K562 (cell line): Measurements from ENCODE around the gene HSD17B1. TPM values are rescaled to one million over a fixed set of nuclear protein-coding genes. Genes with fewer than 3 reads are reported as not detected.

Source experiments
- CBX3 ChIP-seq, 2 experiments: IDR thresholded peaks; 1 replicate in 1 of 2; 2 replicates in 1 of 2; pipeline ENCODE4 v1.6.1; 2012; ENCODE audit warnings: inconsistent platforms in 2 of 2, low read length in 2 of 2, borderline replicate concordance in 1 of 2, control low read depth in 1 of 2
- ESRRA ChIP-seq: fragments of 450-650 bp; IDR thresholded peaks from 2 replicates; pipeline ENCODE4 v1.6.1; 2014; ENCODE audit warnings: low read depth, mild to moderate bottlenecking, moderate library complexity, borderline replicate concordance
- FOXJ2 ChIP-seq: fragments of 200-800 bp; sonication (Bioruptor generic); IDR thresholded peaks from 2 replicates; pipeline ENCODE4 v1.6.1; 2016; ENCODE audit warnings: missing genetic modification characterization, missing compliant biosample characterization
- GTF2E2 ChIP-seq: fragments of 200-800 bp; sonication (Bioruptor generic); IDR thresholded peaks from 2 replicates; pipeline ENCODE4 v1.6.1; 2016; ENCODE audit warnings: missing genetic modification characterization, missing compliant biosample characterization
- MYNN ChIP-seq, 2 experiments: sonication (generic); formaldehyde crosslinking in 1 of 2; IDR thresholded peaks; 2 replicates each; pipeline versions ENCODE4 v1.5.0 to v1.6.1; 2016 to 2020; ENCODE audit warnings: antibody characterized with exemption in 1 of 2, missing genetic modification reagents in 1 of 2
- NCOA1 ChIP-seq: fragments of 450-650 bp; IDR thresholded peaks from 2 replicates; pipeline ENCODE4 v1.6.1; 2016; ENCODE audit warnings: low read depth
- NUFIP1 ChIP-seq: fragments of 450-650 bp; IDR thresholded peaks from 2 replicates; pipeline ENCODE4 v1.6.1; 2018; ENCODE audit not compliant: partially characterized antibody
- POLR2AphosphoS2 ChIP-seq: IDR thresholded peaks from 2 replicates; pipeline ENCODE4 v1.6.1; 2012; ENCODE audit warnings: low read length, improper control_type of control experiment
- PREB ChIP-seq: sonication (generic); formaldehyde crosslinking; IDR thresholded peaks from 2 replicates; pipeline ENCODE4 v1.8.1; 2023; ENCODE audit warnings: mild to moderate bottlenecking, missing genetic modification reagents
- PTRF ChIP-seq: fragments of 450-650 bp; IDR thresholded peaks from 2 replicates; pipeline ENCODE4 v1.6.1; 2016; ENCODE audit warnings: mild to moderate bottlenecking, missing genetic modification characterization, missing compliant biosample characterization
- RB1 ChIP-seq: fragments of 450-650 bp; IDR thresholded peaks from 2 replicates; pipeline ENCODE4 v1.6.1; 2017; ENCODE audit warnings: low read depth, mild to moderate bottlenecking
- SP2 ChIP-seq: IDR thresholded peaks from 2 replicates; pipeline ENCODE4 v1.6.1; 2011; ENCODE audit warnings: mild to moderate bottlenecking, low read depth, low read length, moderate library complexity; ENCODE audit not compliant: poor library complexity, severe bottlenecking; ENCODE audit errors: extremely low read depth
- TCFL5 ChIP-seq: fragments of 250-450 bp; sonication (Bioruptor Pico); conservative IDR thresholded peaks from 2 replicates; pipeline ENCODE4 v1.6.1; 2021; ENCODE audit warnings: mild to moderate bottlenecking, moderate library complexity, matching md5 sums
- YBX1 ChIP-seq: fragments of 450-650 bp; IDR thresholded peaks from 2 replicates; pipeline ENCODE4 v1.7.1; 2016; ENCODE audit warnings: mild to moderate bottlenecking
- polyA plus RNA-seq, 8 experiments: library from polyadenylated mRNA; depleted of rRNA in 4 of 8; stranded (reverse) in 5 of 8; unstranded in 3 of 8; fragments of >200 nt; fragmentation: Nextera tagmentation in 2 of 8; fragmentation: Illumina TruSeq in 1 of 8; extraction: Ambion mirVana in 2 of 8; extraction: Trizol in 1 of 8; gene quantifications; 2 replicates each; pipeline versions ENCODE4 v1.2.1 to v1.2.3, GENCODE V29; 2011 to 2014; ENCODE audit warnings: inconsistent platforms in 1 of 8, missing spikeins in 1 of 8
- total RNA-seq, 7 experiments: library from RNA; depleted of rRNA in 6 of 7; stranded (reverse); fragments of >200 nt in 6 of 7; fragmentation: Illumina TruSeq in 2 of 7; extraction: Trizol in 2 of 7; gene quantifications; 2 replicates each; pipeline versions ENCODE4 v1.2.1 to v1.2.3, GENCODE V29; 2011 to 2021; ENCODE audit warnings: low replicate concordance in 1 of 7
- TF ChIP-seq, protein P1 (sequence below): fragments of 250-450 bp; sonication (Bioruptor Pico); IDR thresholded peaks from 2 replicates; pipeline ENCODE4 v1.5.0; 2020; ENCODE audit warnings: mild to moderate bottlenecking, borderline replicate concordance
- TF ChIP-seq, protein P2 (sequence below): fragments of 250-450 bp; sonication (Bioruptor Pico); IDR thresholded peaks from 2 replicates; pipeline ENCODE4 v1.5.0; 2021; ENCODE audit warnings: mild to moderate bottlenecking, moderate library complexity
- TF ChIP-seq, protein P3 (sequence below): fragments of 250-450 bp; sonication (Bioruptor Pico); IDR thresholded peaks from 2 replicates; pipeline ENCODE4 v1.5.1; 2021; ENCODE audit warnings: mild to moderate bottlenecking
- TF ChIP-seq, protein P4 (sequence below): fragments of 450-650 bp; IDR thresholded peaks from 2 replicates; pipeline ENCODE4 v1.6.1; 2017; ENCODE audit warnings: antibody characterized with exemption

Gene HSD17B1
- total and polyA plus RNA-seq, 9 of the 15 experiments (the other 6 are each of a cell fraction or from before 2014, with no cell fraction given), result 0.55 to 21.1 (median 3.6) TPM

DNA sequence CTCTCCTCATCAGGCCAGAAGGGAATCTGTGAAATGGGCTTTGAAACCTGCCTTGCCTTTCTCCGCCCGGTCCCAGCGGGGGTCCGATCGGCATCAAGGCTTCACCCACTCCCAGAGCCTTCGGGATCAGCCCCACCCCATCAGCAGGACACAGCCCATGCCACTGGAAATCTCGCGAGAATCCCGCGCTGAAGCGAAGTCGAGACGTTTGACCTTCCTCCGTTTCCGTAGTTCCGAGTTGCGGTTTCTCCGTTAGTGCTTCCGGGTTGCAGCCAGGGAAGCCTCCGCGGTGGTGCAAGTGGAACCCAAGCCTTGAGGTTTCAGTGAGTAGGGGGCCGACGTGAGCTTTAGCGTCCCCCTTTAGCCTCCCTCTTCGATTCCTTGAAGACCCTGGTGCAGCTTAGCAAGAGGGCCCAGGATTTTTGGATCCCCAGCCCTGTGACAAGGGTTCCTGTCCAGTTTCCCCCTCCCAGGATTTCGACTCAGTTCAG lies 9.2 kb downstream of the HSD17B1 start, which contains the start of gene COASY (continued):
- TF ChIP-seq PREB, result peak; percentile 94; the same call in 1 of the 2 replicates
- TF ChIP-seq, protein P1, sequence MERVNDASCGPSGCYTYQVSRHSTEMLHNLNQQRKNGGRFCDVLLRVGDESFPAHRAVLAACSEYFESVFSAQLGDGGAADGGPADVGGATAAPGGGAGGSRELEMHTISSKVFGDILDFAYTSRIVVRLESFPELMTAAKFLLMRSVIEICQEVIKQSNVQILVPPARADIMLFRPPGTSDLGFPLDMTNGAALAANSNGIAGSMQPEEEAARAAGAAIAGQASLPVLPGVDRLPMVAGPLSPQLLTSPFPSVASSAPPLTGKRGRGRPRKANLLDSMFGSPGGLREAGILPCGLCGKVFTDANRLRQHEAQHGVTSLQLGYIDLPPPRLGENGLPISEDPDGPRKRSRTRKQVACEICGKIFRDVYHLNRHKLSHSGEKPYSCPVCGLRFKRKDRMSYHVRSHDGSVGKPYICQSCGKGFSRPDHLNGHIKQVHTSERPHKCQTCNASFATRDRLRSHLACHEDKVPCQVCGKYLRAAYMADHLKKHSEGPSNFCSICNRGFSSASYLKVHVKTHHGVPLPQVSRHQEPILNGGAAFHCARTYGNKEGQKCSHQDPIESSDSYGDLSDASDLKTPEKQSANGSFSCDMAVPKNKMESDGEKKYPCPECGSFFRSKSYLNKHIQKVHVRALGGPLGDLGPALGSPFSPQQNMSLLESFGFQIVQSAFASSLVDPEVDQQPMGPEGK, result no peak
- TF ChIP-seq FOXJ2 (tag), result no peak
- no peak for TF ChIP-seq RB1
- TF ChIP-seq GTF2E2 (tag), result no peak
- no peak; the same call in 1 of the 2 replicates for TF ChIP-seq NCOA1
- TF ChIP-seq CBX3 (IDR thresholded peaks at IDR 0.05; ENCODE audit: borderline replicate concordance in 1 of 2, low read length in 2 of 2), result no peak
- TF ChIP-seq MYNN (IDR thresholded peaks at IDR 0.05), result no peak
- no peak for TF ChIP-seq MYNN (CRISPR knock-in tag; IDR thresholded peaks at IDR 0.05)
- TF ChIP-seq SP2, result no peak
- TF ChIP-seq, protein P2, sequence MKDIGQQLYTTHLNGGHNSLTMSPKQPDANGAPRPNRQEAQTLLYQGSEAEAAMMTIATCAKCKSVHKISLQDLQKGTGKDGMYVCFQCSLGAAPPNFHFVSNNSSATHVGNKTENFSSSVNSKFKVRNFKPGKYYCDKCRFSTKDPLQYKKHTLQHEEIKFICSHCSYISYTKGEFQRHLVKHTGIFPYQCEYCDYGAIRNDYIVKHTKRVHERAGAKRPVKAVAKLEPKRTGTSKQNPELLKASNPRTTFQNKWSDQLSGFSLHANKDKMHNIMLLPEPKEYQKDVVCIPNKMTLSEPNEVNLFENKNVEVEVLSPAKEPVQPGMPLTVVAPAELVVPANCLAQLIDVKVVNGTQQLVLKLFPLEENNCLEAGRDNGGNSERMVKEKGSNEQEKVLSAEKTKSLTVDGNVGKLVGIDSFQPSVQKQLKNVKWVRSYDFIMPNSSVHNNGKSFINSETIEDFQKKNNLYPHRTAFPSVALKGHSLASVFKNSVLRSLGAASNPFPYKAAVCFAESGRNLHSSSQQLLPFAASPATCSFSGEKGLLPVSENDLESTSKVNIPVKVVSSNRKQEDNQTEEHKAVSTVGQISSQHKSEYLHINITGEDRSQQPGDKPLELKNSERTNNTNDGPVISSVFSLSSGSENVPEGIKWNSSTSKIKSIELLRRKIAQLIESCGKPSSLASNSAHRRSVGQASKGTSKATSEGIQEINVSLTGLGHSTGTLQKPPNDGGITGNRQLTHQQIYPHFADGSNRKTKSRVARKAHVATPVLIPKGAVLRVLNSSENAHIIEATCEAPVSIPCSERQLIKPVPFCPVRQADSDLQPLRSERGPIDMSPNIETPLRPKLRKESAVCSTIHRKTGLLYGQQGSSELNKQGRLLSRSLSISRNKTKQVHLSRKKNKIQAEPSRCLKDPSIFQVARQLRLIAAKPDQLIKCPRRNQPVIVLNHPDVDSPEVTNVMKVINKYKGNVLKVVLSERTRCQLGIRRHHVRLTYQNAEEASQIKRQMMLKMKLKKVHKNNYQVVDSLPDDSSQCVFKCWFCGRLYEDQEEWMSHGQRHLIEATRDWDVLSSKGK (CRISPR knock-in tag), result no peak
- TF ChIP-seq, protein P3, sequence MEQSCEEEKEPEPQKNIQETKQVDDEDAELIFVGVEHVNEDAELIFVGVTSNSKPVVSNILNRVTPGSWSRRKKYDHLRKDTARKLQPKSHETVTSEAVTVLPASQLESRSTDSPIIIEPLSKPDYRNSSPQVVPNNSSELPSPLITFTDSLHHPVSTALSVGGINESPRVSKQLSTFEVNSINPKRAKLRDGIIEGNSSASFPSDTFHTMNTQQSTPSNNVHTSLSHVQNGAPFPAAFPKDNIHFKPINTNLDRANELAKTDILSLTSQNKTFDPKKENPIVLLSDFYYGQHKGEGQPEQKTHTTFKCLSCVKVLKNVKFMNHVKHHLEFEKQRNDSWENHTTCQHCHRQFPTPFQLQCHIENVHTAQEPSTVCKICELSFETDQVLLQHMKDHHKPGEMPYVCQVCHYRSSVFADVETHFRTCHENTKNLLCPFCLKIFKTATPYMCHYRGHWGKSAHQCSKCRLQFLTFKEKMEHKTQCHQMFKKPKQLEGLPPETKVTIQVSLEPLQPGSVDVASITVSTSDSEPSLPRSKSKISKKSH (CRISPR knock-in tag), result no peak
- no peak for TF ChIP-seq YBX1
- TF ChIP-seq NUFIP1, result no peak
- TF ChIP-seq, protein P4, sequence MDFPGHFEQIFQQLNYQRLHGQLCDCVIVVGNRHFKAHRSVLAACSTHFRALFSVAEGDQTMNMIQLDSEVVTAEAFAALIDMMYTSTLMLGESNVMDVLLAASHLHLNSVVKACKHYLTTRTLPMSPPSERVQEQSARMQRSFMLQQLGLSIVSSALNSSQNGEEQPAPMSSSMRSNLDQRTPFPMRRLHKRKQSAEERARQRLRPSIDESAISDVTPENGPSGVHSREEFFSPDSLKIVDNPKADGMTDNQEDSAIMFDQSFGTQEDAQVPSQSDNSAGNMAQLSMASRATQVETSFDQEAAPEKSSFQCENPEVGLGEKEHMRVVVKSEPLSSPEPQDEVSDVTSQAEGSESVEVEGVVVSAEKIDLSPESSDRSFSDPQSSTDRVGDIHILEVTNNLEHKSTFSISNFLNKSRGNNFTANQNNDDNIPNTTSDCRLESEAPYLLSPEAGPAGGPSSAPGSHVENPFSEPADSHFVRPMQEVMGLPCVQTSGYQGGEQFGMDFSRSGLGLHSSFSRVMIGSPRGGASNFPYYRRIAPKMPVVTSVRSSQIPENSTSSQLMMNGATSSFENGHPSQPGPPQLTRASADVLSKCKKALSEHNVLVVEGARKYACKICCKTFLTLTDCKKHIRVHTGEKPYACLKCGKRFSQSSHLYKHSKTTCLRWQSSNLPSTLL, result no peak
- TF ChIP-seq ESRRA, result peak; percentile 98; the same call in 1 of the 2 replicates
- no peak for TF ChIP-seq PTRF
- TF ChIP-seq TCFL5 (CRISPR knock-in tag), result no peak
- TF ChIP-seq POLR2AphosphoS2, result no peak
